ENCODE results near the gene MBTD1. TPM values are rescaled to one million over a fixed set of nuclear protein-coding genes. Genes with fewer than 3 reads are reported as not detected.

MBTD1 gene
- total RNA-seq, 6 experiments from 2014 or later = 3.6 to 5.1 (median 4.5) TPM

DNA sequence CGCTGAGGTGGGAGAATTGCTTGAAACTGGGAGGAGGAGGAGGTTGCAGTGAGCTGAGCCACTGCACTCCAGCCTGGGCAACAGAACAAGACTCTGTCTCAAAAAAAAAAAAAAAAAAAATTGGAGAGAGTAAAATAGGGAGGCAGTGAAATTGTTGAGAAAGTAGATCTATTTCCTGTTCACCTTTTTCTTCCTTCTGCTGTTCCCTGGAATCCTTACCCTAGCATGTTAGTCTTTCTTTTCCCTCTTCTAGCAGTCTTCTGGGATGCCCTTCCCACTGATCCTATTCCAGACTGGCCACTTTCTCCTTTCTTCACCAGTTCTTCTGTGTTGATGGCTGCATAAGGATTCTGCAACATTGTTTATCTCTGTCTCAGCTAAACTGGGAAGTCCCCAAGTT lies 90.5 kb downstream of the MBTD1 start:
- Mint-ChIP-seq H3K4me3 (peak overlapping the region; percentile 27; the same call in 1 of the 2 replicates), H3K27me3 (ENCODE audit: insufficient read depth) (peaks cover 1% of the 10 kb centered on the region), H3K36me3 (ENCODE audit: low read depth) (peaks cover 36% of the 10 kb centered on the region), H3K27ac (no peak overlapping the region), H3K4me1 (ENCODE audit: low read depth) (peaks cover 40% of the 10 kb centered on the region), H3K9me3 (no peaks in the 10 kb centered on the region)
- TF ChIP-seq CTCF (IDR thresholded peaks at IDR 0.05) = no peak
- DNase-seq = no peak

GRCh38 chr17:51166987-51167931 lies 92.6 kb downstream of the MBTD1 start:
- peak; percentile 91 for TF ChIP-seq CTCF (IDR thresholded peaks at IDR 0.05)
- Mint-ChIP-seq H3K4me3 (peak overlapping the region; percentile 92), H3K36me3 (ENCODE audit: low read depth) (peaks cover 40% of the 10 kb centered on the region), H3K27ac (peak overlapping the region; percentile 80), H3K9me3 (no peaks in the 10 kb centered on the region), H3K27me3 (ENCODE audit: insufficient read depth) (peaks cover 1% of the 10 kb centered on the region), H3K4me1 (ENCODE audit: low read depth) (peaks cover 40% of the 10 kb centered on the region)
- DNase-seq = peak; percentile 10

DNA sequence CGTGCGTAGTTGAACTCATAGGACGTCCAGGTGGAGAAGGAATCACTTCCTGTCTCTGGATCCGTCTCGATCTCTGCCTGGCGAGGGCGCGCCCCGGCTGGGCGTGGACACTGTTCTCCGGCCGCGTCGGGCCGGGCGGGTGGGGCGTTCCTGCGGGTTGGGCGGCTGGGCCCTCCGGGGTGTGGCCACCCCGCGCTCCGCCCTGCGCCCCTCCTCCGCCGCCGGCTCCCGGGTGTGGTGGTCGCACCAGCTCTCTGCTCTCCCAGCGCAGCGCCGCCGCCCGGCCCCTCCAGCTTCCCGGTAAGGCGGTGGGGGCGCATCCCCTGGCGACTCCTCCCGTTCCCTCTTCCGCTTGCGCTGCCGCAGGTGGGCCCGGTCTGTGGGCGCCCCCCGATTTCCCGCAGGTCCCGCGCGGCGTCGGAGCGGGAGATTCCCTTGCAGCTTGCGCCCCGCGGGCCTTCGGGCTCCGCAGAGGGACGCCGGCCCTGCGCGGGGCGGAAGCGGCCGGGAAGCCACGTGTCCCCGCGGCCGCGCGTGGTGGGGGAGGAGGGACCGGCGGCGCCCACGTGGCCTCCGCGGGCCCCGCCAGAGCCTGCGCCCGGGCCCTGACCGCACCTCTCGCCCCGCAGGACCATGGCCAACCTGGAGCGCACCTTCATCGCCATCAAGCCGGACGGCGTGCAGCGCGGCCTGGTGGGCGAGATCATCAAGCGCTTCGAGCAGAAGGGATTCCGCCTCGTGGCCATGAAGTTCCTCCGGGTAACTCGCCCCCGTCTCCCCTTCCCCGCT lies 93.5 kb downstream of the MBTD1 start, which contains the start of gene NME2:
Gene NME2 (plus strand): TSS at position 214 of the 789 bp plus-strand sequence. CDS start 420 bp downstream, at position 634.
- no peak for TF ChIP-seq CTCF (IDR thresholded peaks at IDR 0.05)
- H3K4me3 Mint-ChIP-seq = peak within 1 kb of the TSS; percentile 92
- H3K36me3 Mint-ChIP-seq (ENCODE audit: low read depth) = peaks cover 42% of the 10 kb centered on the region
- peak; percentile 79 for DNase-seq
- H3K27ac Mint-ChIP-seq = peak within 1 kb of the TSS; percentile 97
- H3K9me3 Mint-ChIP-seq = no peaks in the 10 kb centered on the region
- peaks cover 40% of the 10 kb centered on the region for H3K4me1 Mint-ChIP-seq (ENCODE audit: low read depth)
- H3K27me3 Mint-ChIP-seq (ENCODE audit: insufficient read depth) = peaks cover 1% of the 10 kb centered on the region

DNA sequence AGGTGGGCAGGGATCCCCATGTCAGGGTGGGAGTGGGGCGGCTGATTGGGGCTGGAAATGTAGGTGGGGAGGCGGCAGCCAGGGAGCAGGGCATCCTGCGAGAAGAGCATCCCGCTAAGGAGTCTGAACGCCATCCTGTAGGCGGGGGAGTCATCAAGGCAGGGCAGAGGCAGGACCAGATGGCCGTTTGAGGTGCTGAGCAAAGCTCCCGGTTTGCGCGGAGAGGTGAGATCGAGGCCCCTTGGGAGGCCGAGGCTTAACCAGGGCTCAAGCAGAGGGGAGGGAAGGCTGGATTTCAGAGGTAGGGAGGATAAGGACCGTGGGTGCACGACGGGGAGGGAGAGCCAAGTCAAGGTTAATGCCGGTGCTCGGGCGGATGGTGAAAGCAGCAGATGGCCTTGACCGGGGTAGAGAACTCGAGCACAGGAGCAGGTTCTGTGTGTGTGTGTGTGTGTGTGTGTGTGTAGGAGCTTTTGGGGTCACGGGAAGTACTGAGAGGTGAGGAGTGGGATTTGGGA lies 94.1 kb downstream of the MBTD1 start:
- TF ChIP-seq CTCF (IDR thresholded peaks at IDR 0.05) = no peak
- H3K4me3 Mint-ChIP-seq = peak overlapping the region; percentile 91
- H3K27me3 Mint-ChIP-seq (ENCODE audit: insufficient read depth) = peaks cover 1% of the 10 kb centered on the region

GRCh38 chr17:51164911-51165679 lies 94.8 kb downstream of the MBTD1 start:
- H3K27me3 Mint-ChIP-seq (ENCODE audit: insufficient read depth) = peaks cover 1% of the 10 kb centered on the region
- peak overlapping the region; percentile 97 for H3K27ac Mint-ChIP-seq
- peak overlapping the region; percentile 91 for H3K4me3 Mint-ChIP-seq
- H3K9me3 Mint-ChIP-seq = no peaks in the 10 kb centered on the region
- H3K4me1 Mint-ChIP-seq (ENCODE audit: low read depth) = peaks cover 40% of the 10 kb centered on the region
- H3K36me3 Mint-ChIP-seq (ENCODE audit: low read depth) = peaks cover 46% of the 10 kb centered on the region
- no peak for DNase-seq
- TF ChIP-seq CTCF (IDR thresholded peaks at IDR 0.05) = no peak

More for the DNA sequence above, 94.1 kb downstream of the MBTD1 start:
- no peaks in the 10 kb centered on the region for H3K9me3 Mint-ChIP-seq
- peaks cover 40% of the 10 kb centered on the region for H3K4me1 Mint-ChIP-seq (ENCODE audit: low read depth)
- no peak for DNase-seq
- peak overlapping the region; percentile 97 for H3K27ac Mint-ChIP-seq
- H3K36me3 Mint-ChIP-seq (ENCODE audit: low read depth) = peaks cover 42% of the 10 kb centered on the region

Data from HFFc6 (cell line).